GM19043 (cell line): ENCODE measurements around the gene PCGF2.
"Not testable (repeated sequence)": the region's sequence is repeated elsewhere in the genome, so short reads cannot be mapped to it uniquely, and the experiment has no call there.

Experiments used
- ATAC-seq: cut with Tn5 transposase; IDR thresholded peaks from one replicate; pipeline ENCODE4 v1.9.1; 2021; ENCODE audit warnings: low read depth; ENCODE audit not compliant: unreplicated experiment

PCGF2 gene

DNA sequence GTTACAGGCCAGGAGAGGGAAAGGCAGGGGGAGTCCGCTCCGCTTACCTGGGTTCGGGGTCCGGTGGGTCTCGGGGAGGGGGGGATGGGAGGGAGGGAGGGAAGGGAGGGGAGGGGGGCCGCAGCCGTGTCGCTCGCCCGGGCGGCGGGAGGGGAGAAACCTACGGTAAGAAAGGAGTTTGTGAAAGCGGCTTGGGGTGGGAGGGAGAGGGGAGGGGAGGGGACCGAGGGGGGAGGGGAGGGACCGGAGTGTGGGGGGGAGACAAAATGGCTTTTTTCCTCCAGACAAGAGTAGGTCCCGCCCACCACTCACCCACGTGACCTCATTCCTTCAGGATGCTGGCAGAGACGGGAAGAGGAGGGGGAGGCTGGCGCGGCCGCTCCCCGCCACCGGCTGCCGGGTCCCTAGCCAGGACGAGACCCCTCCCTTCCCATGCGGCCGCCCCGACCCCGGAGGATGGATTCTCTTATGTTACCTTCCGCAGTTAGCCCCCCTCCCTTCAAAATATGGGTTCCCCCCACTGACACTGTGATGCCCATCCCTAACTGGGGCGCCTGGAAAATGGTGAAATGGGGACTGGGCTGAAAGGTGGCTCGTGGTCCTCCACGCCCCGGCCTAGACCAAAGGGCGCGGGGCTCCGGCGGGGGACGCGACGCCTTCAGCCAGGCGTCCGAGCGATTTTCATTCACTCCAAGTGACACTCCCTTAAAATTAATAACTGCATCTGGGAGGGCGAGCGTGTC lies at the start of gene PCGF2:
PCGF2 (minus strand) TSS at position 188 of the 743 bp plus-strand sequence. CDS start 7,934 bp downstream, outside the sequence.
- ATAC-seq: no peak

DNA sequence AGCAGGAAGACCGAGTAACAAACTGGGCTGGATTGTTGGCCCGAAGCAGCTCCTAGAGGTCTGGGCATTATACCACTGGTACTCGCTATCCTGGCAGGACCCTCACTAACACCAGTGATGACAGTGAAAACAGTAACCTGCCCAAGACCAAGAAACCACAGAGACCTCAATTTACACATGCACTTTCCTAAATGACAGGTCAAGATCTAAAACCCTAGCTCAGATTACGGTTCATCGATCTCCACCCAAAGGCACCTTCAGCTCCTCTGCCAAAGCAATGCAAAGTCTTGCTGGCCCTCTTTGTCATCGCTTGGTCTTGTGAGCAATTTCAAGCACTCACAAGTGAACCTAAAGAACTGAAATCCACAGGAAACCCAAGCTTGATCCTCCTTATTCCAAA lies 49.7 kb upstream of the PCGF2 start:
- ATAC-seq: no peak

DNA sequence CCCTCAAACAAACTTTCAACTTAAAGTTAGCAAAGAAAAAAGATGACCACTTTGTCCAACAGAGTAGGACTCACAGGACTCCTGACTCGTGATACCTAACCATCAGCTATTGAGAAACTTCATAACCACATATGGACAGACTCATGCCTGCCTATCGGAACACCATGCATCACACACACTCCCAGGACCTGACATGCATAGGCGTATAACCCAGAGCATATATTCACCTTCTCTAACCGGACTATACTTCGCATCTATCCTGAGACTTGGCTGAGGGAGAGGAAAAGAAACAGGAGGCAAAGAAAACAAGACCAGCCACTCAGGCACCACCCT lies 49.0 kb upstream of the PCGF2 start:
- no peak for ATAC-seq

DNA sequence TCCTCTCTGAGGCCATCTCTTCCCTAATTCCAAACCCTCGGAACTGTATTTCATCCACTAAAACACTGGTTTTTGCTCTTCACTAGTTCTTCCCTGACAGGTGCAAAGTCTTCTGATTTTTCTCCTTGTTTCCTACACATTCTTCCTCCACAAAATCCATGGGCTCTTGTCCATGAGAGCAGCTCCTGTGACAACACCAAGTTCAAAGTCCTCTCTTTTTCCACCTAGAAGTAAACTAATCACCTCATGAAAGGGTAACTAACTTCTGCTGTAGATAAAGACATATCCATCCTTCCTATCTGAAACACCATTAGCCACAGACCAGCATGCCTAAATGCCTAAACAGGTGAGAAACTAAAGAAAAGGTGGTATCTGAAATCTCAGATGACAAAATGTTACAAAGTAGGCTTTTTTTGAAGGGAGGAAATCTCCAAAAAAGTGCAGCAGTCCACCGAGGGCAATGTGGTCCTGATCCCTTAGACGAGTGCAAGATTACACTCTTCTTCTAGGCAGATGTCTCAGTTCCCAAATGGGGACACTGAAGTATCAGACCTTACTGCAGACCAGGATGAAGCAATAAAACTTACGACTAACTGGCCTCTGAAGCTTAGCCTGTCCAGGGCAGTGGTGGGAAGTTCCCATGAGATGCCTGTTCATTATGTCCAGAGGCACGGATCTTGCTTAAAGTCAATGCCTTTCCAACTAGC lies 48.5 kb upstream of the PCGF2 start:
- no peak for ATAC-seq

DNA sequence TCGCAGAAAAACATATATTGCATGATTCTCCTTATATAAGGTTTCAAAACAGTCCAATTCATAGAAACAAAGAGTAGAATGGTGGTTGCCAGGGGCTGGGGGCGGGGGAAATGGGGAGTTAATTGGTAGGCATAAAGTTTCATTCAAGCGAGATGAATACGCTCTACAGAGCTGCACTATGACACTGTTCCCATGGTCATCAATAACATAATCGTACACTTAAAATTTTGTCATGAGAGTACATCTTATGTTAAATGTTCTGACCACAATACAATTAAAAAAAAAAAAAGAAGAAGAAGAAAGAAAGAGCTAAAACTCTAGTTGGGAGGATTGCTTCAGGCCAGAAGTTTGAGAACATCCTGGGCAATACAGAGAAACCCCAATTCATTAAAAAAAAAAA lies 46.1 kb upstream of the PCGF2 start:
- no peak for ATAC-seq

DNA sequence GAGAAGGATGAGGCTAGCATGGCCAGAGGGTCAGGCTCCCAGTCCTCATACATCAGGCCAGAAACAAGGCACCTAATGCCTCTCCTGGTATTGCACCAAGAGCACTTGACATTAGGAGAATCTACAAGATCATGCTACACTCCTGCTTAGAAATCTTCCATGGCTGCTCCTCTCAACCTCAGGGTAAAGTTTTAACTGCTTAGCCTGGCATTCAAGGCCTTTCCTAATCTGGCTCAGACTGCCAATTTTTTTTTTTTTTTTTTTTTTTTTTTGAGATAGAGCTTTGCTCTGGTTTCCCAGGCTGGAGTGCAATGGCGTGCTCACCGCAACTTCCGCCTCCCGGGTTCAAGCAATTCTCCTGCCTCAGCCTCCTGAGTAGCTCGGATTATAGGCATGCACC lies 43.0 kb upstream of the PCGF2 start:
- no peak for ATAC-seq

DNA sequence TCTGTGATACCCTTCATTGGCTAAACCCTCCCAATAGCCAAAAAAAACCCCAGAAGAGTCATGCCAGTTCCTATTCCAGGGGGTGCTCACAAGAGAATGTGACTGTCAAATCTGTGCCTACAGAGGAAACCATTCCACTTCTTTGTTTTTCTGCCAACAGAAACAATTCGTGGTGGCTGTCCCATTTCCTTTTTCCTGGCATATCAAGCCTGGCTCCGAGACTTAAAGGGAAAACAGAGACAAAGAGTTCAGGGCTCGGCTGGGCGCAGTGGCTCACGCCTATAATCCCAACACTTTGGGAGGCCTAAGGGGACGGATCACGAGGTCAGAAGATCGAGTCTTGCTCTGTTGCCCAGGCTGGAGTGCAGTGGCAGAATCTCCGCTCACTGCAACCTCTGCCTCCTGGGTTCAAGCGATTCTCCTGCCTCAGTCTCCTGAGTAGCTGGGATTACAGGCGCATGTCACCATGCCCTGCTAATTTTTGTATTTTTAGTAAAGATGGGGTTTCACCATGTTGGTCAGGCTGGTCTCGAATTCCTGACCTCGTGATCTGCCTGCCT lies 42.1 kb upstream of the PCGF2 start:
- not testable (repeated sequence) for ATAC-seq

- ATAC-seq: no peak
These were observed 41.0 kb upstream of the PCGF2 start for GRCh38 chr17:38789185-38789584.

DNA sequence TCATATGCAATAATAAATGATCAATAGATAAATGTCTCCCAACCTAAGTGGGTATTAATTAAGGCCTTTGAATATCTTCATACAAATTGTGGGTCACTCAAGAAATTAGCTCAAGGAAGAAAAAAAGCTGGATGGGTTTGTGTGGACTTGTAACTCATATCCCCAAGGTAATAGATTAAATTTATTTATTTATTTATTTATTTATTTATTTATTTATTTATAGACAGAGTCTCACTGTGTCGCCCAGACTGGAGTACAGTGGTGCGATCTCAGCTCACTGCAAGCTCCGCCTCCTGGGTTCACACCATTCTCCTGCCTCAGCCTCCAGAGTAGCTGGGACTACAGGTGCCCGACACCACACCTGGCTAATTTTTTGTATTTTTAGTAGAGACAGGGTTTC lies 39.9 kb upstream of the PCGF2 start:
- not testable (repeated sequence) for ATAC-seq

DNA sequence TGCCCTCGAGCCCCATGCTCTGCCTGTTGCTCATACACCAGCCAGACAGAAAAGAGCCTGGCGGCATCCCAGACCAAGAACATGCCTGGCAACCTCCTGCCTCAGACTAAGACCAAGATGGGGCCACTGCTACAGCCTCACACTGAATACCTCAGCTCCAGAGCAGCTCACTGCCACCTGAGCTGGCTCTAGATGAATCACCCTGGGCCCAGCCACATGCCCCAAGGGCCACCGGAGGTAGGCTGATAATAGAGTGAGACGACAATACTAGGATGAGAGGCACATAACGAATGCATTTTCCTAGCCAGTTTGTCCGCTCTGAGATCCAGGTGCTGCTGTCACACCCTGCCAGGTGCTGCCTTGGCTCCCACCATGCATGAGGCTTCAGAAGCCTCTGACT lies 38.2 kb upstream of the PCGF2 start:
- ATAC-seq: no peak

GRCh38 chr17:38783227-38783626 lies 35.1 kb upstream of the PCGF2 start:
- no peak for ATAC-seq

DNA sequence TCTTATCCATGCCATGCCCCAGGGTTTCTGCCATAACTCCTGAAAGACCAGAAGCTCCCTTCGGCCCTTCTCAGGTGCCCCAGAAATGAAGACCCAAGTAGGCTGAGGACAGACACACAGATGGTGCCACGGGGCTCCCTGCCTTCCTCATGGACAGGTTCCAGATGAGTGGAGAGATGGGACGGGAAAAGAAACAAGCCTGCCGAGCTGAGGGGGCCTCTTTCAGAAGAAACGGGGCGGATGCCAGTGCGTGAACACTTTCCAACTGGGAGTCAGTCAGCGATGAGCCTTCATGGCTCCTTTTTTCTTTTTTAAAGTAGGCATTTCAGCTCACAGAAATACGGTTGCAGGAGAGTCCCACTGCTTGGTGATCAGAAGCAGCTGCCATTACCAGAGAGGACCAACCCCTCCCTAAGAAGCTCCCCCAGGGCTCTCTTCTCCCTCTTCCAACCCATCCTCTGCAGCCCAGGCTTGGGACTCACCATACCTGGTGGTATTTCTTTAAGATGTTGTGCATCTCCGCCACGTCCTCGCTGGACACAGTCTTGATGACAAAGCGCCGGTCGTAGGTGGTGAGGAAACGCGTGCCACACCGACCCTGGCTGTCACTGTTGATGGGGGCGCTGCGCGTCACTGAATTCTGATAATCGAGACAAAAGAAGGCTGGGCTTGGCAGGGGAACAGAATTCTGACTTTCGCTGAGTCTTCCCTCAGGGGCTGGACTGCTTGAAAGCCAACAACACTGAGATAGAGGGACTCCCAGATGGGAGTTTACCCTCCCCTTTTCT lies 32.0 kb upstream of the PCGF2 start:
- ATAC-seq: no peak

- no peak for ATAC-seq
These were observed 29.6 kb upstream of the PCGF2 start for GRCh38 chr17:38777641-38778250.

DNA sequence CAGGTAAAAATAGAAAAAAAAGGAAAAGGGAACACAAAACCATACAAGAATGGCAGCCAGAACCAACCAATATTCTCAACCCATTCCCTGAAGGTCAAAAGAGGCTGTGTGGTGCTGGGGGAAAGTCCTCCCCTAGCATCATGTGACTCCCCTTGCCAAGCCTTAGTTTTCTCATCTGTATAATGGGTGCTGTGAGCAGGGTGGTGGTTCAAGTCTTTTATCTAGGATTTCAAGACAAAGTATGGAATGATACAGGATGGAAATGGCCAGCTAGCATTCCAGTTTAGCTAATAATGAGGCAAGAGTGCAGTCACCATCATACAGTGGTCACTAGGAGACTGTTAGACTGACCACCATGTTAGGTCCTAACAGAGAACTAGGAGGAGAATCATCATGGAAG lies 25.1 kb upstream of the PCGF2 start:
- no peak for ATAC-seq

DNA sequence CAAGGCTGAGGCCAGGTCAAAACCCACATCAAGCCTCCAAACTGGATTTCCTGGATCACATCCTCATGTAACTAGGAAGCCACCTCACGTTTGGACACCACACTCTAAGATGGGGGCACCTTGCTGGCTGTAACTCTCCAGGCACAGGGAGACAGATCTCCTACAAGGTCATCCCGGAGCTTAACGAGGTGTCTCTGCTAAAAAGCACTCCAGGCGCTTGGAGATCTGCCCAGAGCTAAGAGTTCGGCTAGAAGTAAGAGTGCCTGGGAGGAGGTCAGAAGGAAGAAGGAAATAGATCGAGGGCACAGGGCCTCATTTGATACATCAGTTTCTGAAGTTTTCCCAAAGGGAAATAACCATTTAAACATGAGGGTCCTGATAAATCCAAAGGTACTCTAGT lies 20.3 kb upstream of the PCGF2 start:
- no peak for ATAC-seq

GRCh38 chr17:38766341-38766740 lies 18.2 kb upstream of the PCGF2 start:
- ATAC-seq: no peak

GRCh38 chr17:38762231-38762630 lies 14.1 kb upstream of the PCGF2 start:
- ATAC-seq: no peak

DNA sequence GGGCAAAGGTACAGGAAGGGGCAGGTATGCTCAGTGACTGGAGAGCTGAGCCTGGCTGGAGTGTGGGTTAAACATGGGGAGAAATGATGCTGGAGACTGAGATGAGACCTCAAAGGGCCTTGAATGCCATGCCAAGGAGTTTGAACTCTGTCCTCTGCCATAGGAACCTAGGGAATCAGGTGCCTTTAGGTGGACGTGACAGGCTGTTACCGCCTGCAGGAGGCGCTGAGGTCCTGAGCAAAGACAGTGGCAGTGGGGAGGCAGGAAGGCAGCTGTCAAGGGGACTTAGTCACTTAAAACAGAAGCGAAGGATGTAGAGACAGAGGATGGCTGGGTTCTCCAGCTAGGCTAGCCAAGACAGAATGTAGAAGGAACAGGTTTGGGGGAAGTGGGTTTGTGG lies 13.5 kb upstream of the PCGF2 start:
- no peak for ATAC-seq

DNA sequence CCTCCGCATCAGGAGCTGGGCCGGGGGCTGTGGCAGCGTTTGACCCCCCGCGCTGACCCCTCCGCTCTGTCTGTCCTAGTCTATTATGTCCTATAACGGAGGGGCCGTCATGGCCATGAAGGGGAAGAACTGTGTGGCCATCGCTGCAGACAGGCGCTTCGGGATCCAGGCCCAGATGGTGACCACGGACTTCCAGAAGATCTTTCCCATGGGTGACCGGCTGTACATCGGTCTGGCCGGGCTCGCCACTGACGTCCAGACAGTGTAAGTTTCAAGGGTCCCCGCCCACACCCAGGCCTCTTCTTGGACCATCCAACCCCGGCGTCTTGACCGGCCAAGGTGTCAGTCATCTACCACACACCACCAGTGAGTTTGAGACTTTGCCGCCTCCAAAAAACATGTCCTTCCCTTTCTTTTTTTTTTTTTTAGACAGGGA lies 5.0 kb upstream of the PCGF2 start:
- no peak for ATAC-seq

DNA sequence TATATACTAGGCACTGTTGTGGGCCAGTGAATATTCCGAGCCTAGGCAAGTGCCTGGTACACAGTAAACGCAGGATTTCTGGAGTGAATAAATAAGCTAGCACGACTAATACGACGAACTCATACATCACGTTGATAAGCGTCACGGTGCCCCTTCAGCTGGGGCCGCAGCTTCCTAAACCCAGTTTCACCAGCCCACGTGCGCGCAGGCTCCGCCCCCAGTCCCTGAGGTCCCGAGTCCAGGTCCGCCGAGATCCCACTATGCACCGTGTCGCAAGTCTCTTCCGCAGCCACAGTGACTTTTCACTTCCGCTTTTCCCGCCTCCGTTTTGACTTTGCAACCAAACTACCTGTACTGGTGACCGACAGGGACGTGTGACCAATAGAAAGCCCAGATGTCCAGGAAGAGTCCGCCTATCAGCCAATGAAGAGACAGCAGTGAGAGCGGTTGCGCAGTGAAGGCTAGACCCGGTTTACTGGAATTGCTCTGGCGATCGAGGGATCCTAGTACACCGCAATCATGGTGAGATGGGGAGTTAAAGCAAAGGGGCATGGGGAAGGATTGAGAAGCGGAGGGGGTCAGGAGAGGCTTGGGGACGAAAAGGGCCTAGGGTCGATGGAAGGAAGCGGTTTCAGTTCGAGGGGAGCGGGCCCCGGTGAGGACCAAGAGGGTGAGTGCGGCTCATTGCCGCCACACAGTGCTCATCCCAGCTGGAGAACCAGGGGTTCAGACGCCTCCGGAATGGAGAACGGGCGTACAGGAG lies 4.4 kb upstream of the PCGF2 start, which contains the start of gene PSMB3:
PSMB3 (plus strand) TSS at position 434 of the 763 bp plus-strand sequence; CDS start at position 520, 86 bp downstream.
- peak; percentile 65 for ATAC-seq
